Mesenteric fat pad (tissue), 1 donor: Measurements from ENCODE around the gene NPVF. TPM values are rescaled to one million over a fixed set of nuclear protein-coding genes. Genes with fewer than 3 reads are reported as not detected.

Source experiments
- DNase-seq: peaks from one replicate; pipeline ENCODE4 v3.0.0-alpha.2; 2020; ENCODE audit warnings: low spot score
- long read RNA-seq: library from polyadenylated mRNA; unstranded; transcript quantifications from one replicate; pipeline ENCODE4 v2.0.0, GENCODE V29; 2020
- total RNA-seq: library from RNA; stranded (reverse); fragmentation: NEBNext Ultra II Directional; extraction: Animal tissue kit (Norgen Biotek cat#: 25700); gene quantifications from one replicate; pipeline ENCODE4 v1.2.1, GENCODE V29; 2021
- donor health status: DM: yes; HTN: yes; CAD: no.

NPVF gene
- total RNA-seq = not detected
- long read RNA-seq = 0 reads

- DNase-seq = no peak
These were observed at the start of gene NPVF for GRCh38 chr7:25228386-25228785. Gene NPVF (minus strand): TSS chr7:25228486. CDS start chr7:25228439, 47 bp downstream.

- DNase-seq = no peak
These were observed 44.0 kb upstream of the NPVF start for GRCh38 chr7:25272265-25272664.

- DNase-seq = no peak
These were observed 35.1 kb upstream of the NPVF start for GRCh38 chr7:25263337-25263736.

GRCh38 chr7:25262586-25262985 is 34.3 kb upstream of the NPVF start:
- no peak for DNase-seq

GRCh38 chr7:25261545-25262140 is 33.4 kb upstream of the NPVF start:
- no peak for DNase-seq

- no peak for DNase-seq
These were observed 32.7 kb upstream of the NPVF start for GRCh38 chr7:25260862-25261494.

GRCh38 chr7:25259487-25260243 is 31.4 kb upstream of the NPVF start:
- DNase-seq = no peak

- DNase-seq = no peak
These were observed 28.1 kb upstream of the NPVF start for GRCh38 chr7:25256333-25256819.

GRCh38 chr7:25255611-25256332 is 27.5 kb upstream of the NPVF start:
- no peak for DNase-seq

- DNase-seq = no peak
These were observed 26.3 kb upstream of the NPVF start for GRCh38 chr7:25254604-25255003.

GRCh38 chr7:25253714-25254113 is 25.4 kb upstream of the NPVF start:
- no peak for DNase-seq

GRCh38 chr7:25250386-25250785 is 22.1 kb upstream of the NPVF start:
- DNase-seq = no peak

- no peak for DNase-seq
These were observed 21.5 kb upstream of the NPVF start for GRCh38 chr7:25249772-25250171.

GRCh38 chr7:25246306-25246705 is 18.0 kb upstream of the NPVF start:
- DNase-seq = no peak

GRCh38 chr7:25244254-25245033 is 16.2 kb upstream of the NPVF start:
- DNase-seq = no peak

- DNase-seq = no peak
These were observed 14.4 kb upstream of the NPVF start for GRCh38 chr7:25242678-25243077.

GRCh38 chr7:25240896-25241295 is 12.6 kb upstream of the NPVF start:
- DNase-seq = no peak

- DNase-seq = no peak
These were observed 12.1 kb upstream of the NPVF start for GRCh38 chr7:25240340-25240739.

- DNase-seq = no peak
These were observed 11.6 kb upstream of the NPVF start for GRCh38 chr7:25239888-25240287.

- no peak for DNase-seq
These were observed 9.9 kb upstream of the NPVF start for GRCh38 chr7:25238066-25238725.
